ELF-1 (cell line): ENCODE results near the gene DYRK1A.

Experiments used
- DNase-seq: peaks from one replicate; pipeline ENCODE4 v3.0.0-alpha.2; 2016; ENCODE audit warnings: low read depth, low spot score

Gene DYRK1A

GRCh38 chr21:37365517-37366481 lies 774 bp upstream of the DYRK1A start:
- DNase-seq, result peak; percentile 85

DNA sequence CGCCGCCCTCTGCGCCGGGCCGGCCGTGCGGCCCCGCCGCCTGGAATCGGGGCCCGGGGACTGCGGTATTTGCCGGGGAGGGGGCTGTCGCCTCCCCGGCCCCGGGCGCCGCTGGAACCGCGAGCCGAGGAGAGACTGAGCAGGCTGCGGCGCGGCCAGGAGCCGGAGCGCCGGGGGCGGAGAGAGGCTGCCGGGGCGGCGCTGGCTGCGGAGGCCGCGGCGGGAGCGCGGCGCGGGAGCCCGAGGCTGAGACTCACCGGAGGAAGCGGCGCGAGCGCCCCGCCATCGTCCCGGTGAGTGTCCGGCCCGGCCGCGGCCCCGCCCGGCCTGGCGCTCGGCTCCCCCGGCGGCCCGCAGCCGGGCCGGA lies 746 bp downstream of the DYRK1A start:
- DNase-seq, result no peak

DNA sequence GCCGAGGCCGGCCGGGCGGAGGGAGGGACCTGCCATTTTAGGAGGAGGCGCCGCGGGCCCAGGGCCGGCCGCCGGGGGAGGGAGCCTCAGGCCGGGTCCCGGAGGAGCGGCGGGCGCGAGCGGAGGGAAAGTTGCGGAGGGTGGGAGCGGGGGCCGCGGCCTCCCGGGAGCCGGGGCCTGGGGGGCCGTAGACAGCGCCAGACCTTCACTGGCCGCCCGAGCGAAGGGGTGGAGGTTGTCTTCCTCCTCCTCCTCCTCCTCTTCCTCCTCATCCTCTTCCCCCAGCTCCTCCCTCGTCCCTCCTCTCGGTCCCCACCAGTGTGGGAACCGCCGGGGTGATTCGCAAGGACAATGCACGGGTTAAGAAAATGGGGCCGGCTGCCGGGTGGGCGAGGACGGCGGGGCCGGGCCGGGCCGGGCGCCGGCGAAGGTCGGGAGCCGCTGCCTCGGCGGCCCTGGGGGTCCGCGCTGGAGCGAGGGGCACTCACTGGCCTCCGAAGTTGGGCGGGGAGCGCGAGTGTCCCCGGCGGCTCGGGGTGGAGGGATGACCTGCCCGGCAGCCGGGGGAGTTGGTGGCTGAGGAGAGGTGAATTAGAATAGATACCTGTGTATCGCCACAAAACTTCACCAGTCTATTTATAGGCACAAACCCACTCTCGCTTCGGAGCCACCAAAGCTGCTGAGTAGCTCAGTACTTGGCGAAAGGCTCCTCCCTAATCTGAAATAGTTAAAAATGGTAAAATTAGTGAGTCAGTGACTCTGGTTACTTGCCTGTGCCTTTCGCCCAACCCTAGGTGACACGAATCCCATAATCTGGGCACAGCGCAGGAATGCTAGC lies 1.3 kb downstream of the DYRK1A start:
- peak; percentile 54 for DNase-seq

- DNase-seq, result peak; percentile 55
Observed at GRCh38 chr21:37368541-37369279, 2.1 kb downstream of the DYRK1A start.

DNA sequence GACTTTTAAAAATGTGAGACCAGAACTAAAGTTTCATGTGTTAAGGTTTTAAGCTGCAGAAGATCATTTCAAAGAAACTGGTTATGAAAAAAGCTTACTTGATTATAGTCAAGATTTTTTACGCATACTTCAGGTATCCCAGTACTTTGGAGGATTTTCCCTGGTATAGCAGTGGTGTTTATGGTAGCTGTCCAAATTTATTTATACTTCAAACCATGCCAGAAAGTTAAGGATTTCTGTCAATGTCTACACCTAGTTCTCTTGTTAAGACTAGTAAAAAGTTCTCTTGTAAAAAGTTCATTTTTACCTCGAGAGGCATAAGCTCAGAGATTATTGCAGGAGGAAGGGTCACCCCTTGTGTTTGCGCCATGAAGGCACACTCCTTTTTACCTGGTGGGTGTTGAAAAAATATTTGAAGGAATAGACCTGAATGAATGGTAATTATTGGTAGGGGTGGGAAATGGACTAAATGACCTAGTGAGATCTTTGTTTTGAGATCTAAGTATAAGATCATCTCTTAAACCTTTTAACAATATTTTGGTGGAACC lies 2.8 kb downstream of the DYRK1A start:
- no peak for DNase-seq

DNA sequence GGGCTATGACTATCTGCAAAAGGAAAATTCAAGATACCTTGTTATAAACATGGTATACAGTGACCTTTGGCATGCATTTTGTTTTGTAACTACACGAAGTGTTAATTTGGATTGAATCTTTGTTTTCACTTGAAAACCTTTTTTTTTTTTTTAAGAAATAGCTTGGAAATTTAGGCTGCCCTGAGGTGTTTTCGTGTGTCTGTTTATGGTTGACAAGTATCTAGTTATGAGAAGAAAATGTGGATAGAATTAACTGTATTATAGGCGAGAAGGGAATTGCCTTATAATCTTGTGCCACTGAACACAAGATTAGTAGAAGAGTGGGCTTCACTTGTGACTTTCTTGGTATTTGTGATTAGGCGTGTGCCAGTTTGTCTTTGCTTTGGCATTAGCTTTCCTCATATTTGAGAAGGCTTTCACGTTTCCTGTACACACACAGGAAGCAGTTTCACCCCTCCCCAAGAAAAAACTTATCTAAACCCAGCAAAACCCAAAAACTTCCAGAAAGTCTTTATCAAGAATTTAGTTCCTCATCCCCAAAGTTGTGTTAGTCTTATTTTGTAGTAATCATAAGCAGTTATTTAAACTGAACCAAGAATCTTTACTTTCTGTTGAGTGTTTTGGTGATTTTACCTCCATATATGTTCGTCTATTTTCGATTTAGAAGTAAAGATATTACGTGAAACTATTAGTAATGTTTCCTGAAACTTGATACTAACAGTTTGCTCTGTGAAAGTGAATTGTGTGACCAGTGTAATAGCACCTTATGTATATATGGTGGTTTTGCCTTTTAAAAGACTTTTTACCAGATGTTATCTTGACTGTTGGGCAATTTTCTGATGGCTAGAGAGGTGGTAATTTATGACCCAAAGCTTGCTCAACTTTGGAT lies 3.8 kb downstream of the DYRK1A start:
- DNase-seq, result no peak

DNA sequence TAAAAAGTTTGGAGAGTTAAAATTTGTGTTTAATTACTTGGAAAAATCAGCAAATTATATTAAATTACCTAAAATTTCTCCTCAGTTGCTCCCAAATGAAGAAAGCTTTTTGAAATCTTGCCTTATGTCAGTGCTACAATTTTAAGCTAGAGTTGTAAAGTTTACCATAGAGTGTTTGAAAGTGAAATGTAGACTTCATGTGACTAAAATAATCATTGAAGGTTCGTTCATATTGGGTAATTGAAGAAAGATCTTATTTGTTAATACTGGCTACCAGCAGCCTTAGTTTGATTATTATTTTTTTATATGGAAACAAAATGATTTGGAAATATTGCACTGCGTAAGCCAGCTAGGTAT lies 4.4 kb downstream of the DYRK1A start:
- DNase-seq, result no peak

DNA sequence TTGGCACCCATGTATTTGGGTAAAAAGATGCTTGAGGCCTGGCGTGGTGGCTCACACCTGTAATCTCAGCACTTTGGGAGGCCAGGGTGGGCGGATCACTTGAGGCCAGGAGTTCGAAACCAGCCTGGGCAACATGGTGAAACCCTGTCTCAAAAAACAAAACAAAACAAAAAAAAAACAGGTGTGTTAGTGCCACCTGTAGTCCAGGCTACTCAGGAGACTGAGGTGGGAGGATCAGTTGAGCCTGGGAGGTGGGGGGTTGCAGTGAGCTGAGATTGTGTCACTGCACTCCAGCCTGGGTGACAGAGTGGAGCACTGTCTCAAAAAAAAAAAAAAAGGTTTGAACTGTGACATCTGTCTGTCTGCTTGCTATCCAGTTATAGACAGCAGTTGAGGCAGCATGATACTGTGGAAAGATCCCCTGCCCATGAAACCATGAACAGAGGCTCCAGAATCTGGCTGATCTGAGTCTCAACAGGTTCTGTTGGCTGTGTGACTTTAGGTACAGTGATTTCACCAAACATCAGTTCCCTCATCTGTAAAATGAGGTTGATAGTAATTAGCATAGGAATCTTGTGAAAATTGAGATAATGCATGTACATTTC lies 5.7 kb downstream of the DYRK1A start:
- no peak for DNase-seq

- no peak for DNase-seq
Observed at GRCh38 chr21:37372951-37373350, 6.4 kb downstream of the DYRK1A start.

DNA sequence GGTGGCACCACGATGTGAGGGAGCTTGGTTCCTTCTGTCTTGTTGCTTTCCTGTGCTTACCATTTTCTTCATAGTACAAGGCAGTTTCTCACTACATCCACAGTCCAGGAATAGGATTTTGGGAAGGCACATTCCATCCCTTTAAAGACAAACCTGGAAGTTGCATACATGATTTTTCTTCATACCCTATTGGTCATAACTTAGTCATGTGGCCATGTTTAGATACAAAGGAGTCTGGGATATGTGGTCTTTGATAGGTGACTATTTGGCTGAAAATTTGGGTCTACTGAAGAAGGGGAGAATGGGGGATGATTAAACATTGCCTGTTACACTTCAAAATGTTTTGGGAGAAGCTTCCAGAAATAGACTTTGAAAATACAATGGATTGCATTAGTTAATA lies 7.0 kb downstream of the DYRK1A start:
- DNase-seq, result no peak

- no peak for DNase-seq
Observed at GRCh38 chr21:37374027-37374426, 7.5 kb downstream of the DYRK1A start.

GRCh38 chr21:37375866-37376574 lies 9.4 kb downstream of the DYRK1A start:
- no peak for DNase-seq

DNA sequence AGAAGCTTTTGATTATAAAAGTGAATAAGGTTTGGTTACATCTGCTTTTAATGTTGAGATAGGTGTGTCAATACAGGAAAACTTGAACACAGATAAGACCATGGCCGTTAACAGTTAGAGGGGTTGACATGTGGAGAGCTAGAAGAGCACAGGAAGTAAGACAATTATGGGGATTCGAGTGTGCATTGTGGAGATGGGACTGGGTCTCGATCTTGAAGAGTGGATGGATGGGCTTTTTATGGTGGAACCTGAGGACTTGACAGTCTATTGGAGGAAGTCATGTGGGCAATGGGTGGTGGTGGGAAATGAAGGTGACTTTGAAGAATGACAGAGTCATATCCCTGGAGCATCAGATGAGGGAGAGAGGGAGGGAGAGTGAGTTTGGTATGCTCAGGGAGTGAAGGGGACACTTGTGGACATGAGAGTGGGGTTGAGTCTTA lies 12.1 kb downstream of the DYRK1A start:
- no peak for DNase-seq

DNA sequence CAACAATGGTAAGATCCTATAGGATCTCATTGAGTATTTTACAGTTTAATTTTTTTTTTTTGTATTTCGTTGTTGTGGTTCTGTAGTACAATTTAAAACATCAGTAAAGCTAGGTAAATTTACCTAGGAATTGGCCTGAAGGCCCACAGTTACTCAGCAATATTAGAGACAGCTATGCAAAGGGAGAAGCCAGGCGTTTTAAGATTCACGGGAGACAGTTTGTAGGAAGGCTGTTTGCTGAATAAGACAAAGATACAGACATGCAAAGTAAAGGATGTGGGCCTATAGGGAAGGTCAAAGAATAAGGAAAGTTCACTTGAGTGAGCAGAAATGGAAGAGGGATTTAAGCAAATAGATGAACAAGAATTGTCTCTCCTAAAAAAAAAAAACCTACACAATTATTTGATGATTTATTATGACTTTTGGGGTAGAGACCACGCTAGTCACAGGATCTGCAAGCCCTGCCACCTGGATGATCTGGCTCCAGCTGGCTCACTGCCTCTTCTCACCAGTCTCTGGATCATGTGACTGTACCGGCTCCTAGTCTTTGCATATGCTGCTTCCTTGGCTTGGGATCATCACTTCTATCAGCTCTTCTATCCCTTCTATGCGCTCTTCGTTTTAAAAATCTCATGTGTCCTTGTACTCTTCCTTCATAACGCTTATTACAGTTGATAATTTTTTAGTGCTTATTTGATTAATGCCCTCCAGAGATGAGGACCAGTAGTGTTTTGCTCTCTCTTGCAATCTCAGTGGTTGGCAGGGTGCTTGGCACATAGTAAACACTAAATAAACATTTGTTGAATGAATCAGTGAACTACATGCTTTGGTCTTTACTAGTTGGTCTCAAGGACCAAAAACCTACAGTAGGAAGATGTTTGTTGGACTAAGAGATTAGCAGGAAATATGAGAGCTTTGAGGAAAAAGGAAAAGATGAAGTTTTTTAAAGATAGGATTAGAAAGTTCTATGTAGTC lies 14.1 kb downstream of the DYRK1A start:
- peak; percentile 19 for DNase-seq

GRCh38 chr21:37381883-37382585 lies 15.5 kb downstream of the DYRK1A start:
- no peak for DNase-seq

DNA sequence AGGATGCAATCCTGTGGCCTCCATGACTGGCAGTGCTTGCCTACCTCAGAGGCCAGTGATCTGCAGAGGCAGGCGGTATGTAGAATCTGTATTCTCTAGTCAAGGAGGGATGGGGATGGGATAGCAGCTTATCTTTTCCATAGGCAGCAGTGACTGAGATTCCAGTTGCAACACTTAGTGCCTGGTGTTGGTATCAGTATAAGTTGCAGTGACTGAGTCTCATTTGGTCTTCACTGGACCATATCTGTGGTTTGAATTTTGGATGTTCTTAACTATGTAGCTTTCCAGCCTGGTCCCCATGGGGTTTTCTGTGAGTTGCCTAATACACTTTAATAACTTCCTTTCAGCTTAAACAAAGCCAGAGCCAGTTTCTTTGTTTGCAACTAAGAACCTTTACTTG lies 16.5 kb downstream of the DYRK1A start:
- peak; percentile 18 for DNase-seq

DNA sequence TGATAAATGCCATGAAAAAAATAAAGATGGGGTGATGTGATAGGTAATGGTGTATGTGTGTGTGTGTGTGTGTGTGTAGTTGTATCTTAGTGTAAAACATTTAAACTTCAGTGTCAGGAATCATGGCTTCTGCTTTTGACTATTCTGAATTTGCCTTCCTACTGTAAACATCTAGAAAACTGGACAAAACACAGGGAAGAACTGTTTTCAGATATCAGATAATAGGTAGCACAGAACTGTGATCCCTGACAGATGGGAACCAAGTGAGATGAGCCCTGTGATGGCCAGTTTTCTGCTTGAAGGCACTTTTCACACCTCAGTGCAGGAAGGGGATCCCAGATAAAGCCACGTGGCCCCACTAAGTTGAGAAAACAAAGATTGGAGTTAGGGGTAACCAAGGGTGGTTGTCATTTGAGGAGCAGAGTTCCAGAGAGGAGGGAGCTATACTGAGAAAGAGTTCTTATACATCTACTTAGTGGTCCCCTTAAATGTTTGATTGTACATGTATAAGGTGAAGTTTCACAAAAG lies 17.3 kb downstream of the DYRK1A start:
- DNase-seq, result no peak
